DMS 273 (cell line): ENCODE results near the gene SRRM4.
"Not testable (repeated sequence)": the region's sequence is repeated elsewhere in the genome, so short reads cannot be mapped to it uniquely, and the experiment has no call there.

ENCODE experiments used
- DNase-seq: peaks from one replicate; lab custom pipeline; 2025; ENCODE audit not compliant: unreplicated experiment; lab: John Stamatoyannopoulos, UW

SRRM4 gene

DNA sequence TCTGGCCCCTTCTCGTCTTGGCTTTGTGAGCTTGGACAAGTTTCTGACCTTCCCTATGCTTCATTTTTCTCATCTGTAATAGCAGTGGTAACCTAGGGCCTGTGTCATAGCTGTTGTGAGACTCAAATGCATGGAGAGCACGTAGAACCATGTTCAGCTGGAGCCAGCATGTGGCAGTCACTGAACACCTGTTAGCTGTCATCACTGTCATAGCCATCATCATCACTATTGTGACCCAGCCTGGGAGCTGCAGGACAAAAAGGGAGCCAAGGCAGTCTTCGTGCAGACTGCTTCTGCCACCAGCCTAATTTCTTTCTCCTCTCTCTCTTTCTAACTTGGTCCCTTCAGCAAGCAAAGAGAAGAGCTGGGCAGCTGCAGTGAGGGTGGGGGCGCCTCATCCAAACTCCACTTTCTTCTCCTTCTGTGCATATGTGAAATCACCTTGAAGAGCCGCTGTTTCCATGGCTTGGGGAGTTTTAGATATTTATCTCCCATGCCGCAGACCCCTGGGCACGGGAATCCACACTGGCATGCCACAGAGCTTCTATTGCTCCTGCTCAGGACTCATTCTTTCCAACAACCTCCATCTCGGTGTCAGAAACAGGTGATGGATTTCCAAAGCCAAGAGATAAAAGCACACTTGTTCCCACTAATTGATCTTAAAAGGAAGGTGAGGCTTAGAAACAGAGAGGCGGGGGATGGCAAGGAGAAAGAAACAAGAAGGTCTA, 87.0 kb downstream of the SRRM4 start:
- DNase-seq: no peak

DNA sequence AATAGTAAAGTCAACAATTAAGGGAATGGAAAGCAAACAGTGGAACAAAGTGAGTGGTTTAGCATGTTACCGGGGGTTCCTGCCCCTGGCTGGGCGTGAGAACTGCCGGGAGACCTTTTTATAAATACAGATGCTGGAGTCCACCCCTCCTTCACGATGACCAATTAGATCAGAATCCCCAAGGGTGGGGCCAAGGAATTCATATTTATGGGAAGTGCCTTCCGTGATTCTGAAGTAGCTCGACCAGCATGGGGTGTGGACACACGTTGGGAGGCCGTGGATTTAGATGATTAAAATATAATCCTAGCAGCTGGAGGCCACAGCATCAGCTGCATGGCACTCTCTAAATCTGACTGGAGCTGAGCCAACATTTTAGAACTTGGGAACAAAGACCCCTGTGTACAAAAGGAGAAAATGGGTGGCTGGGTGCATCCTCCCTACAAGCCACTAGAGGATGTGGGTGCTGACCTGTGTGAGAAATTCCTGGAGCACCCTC, 87.9 kb downstream of the SRRM4 start:
- DNase-seq: no peak

DNA sequence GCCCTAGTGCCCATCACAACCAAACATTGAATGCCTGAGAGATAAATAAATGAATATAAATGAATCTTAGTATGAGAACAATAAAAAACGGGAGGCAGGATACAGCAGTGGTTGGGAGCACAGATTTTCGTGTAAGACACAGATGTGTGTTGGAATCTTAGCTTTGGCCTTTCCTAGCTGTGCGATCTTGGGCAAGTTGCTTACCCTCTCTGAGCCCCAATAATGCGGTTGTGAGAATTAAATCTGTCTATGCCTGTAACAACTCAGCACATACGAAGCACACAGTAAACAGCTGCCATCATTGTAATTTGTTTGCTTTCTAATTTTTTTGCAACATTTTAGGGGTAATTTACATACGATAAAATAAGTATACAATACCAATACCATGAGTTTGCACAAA, 89.8 kb downstream of the SRRM4 start:
- DNase-seq: no peak

DNA sequence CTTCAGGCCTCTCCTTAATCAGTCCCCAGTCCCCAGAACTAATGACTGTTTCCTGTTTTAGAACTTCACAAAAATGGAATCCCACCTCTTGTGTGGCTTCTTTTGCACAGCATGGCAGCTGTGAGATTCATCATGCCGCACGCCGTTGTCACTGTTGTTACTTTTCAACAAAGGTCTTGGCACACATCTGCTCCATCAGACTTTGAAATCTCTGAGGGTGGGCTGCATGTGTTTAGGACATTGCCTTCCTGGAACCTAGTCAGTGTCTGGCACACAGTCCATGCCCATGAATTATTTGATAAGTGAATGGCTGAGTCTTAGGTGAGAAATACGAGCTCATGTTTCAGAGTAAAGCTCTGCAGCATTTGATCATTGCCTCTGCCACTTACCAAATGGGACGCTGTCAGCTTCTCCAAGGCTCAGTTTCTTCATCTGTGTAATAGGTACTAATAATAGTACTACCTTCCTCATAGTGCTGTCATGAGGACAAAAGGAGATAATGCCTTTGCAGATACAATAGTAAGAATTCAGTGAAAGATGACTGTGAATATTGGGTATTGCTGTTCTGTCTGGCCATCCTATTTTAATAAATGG, 90.4 kb downstream of the SRRM4 start:
- no peak for DNase-seq

DNA sequence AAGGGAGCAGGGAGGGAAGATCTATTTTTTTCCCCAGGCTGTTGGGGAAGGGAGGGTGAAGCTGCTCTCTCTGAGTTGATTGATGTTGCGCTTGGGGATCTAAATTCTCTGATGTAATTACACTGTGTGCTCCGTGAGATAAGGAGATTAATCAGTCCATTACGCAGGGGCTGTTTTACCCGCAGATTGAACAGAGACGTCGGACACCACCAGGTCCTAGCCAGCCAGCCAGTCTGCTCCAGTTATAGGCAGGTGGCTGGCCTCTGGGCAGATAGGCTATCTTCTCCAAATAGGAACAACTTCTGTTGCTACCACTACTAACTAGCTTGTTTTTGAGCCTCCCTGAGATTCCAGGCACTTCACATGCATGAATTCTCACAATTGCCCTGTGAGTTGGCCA, 91.1 kb downstream of the SRRM4 start:
- no peak for DNase-seq

DNA sequence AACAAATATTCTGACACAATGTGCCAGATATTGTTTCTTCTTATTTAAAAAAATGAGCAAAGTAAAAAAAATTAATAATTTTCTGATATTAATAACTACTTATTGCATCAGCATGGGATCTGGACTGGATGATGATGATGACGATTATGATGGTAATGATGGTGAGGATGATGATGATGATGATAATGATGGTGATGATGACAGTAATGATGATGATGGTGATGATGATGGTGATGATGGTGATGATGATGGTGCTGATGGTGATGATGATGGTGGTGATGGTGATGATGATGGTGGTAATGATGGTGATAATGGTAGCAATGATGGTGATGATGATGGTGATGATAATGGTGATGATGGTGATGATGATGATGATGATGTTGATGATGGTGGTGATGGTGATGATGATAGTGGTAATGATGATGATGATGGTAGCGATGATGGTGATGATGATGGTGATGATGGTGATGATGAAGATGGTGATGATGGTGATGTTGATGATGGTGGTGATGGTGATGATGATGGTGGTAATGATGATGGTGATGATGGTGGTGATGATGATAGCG, 94.0 kb downstream of the SRRM4 start:
- DNase-seq: no peak

DNA sequence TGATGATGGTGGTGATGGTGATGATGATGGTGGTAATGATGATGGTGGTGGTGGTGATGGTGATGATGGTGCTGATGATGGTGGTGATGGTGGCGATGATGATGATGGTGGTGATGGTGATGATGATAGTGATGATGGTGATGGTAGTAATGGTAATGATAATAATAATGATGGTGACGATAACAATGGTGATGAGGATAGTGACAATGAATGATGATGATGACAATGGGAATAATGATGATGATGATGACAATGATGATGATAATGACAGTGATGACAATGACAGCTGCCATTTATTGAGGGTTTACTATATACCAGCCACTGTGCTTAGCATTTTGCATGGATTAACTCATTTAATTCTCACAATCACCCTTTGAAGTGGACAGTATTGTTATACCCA, 94.6 kb downstream of the SRRM4 start:
- DNase-seq: no peak

DNA sequence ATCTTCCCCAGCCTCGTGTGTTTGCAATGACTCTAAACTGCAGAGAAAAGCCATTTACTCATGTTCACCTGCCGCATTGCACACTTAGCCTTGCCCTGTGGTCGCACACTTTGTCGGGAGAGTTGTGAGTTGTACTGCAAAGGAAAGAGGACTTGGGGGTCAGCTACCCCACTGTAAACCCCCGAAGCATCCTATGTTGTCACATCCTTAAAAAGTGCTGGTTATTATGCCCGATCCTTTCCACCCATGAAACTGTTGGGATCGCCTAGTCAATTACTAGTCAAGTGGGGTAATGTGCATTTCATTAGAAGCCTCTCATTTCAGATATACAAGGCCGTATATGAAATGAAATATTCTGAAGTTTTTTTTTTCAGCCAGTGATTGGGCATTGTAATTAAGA, 98.2 kb downstream of the SRRM4 start:
- DNase-seq: no peak

DNA sequence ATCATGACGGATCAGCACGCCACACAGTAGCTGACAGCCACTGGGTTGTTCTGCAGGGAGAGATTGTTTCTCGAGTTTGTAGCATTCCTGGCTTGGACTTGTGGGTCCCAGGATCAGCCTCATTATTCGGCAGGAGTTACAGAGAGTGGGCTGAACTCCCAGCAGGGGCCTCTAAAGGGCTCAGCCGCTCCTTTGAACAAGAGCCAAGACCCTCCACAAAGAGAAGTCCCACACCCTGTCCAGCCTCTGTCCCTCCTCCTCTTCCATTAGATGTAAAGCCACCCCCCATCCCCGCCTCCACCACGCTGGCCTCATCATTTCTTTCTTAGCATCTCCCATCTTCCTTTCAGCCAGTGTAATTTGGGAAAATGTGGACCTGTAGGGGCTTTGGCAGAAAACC, 100.7 kb downstream of the SRRM4 start:
- DNase-seq: no peak

DNA sequence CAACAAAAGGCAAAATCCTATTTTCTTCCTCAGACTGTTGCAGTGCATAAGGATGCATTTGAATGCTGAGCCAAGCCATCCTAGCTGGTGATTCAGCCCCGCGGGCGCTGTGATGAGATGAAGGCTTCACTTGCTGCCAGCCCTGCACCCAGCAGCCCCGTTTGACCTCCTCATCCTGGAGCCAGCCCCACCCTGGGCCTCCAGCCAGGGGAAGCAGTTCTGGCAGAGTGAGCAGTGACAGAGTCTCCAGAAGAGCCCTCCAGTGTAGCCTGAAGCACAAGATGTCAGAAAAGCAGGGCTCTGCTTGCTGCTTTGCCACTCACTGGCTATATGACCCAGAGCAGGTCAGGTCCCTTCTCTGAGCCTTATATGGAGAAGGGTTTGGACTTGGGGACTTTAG, 101.2 kb downstream of the SRRM4 start:
- peak; percentile 33 for DNase-seq

DNA sequence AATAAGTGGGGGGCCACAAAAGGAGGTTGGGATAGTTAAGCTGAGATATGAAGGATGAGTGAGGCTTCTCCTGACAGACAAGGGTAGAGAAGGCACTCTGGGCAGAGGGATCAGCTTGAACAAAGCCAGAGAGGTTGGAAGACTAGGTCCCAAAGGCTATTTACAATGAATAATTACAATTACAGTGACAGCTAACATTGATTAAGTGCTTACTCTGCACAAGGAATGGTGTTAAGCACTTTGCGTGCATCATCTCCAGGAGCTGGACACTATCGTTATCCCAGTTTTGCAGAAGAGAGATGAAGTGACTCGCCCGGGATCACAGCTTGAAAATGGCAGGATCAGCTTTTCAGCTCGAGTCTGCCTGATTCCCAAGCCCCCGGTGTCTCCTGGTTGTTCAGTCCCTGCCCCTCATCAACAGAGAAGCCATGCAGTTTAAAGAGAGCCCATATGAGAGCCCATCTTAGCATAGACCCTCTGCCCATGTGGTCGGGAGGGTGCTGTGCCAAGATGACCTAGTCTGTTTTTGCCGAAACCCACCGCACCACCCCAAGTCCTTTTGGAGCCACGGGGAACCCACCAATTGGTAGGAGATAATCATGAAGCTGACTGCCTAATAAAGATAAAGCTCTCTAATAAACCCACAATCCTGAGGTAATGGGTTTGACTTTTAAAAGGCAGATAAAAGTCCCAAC, 107.5 kb downstream of the SRRM4 start:
- DNase-seq: no peak

DNA sequence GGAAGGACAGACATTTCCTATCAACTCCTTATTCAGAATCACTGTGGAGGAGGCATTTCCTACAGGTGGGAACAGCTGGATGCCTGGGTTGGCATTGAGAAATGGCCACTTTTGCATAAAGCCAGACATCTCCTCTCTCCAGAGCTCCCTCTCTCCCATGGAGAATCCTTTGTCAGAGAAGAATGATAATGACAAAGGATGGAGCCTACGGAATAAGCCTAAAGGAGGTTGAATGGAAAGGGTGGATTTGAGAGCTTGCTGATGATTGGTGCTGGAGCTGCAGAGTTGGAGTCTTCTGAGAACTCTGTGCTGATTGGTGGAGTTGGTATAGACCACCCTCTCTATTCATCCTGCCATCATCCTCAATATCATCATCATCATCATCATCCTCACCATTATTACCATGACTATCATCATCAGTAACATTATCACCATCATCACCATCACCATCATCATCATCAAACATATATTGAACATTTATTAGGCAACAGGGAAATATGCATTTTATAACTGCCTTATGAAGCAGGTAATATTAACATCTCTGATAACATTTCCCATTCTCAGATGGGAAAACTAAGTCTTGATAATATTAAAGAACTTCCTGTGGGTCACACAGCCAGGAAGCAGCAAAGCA, 108.2 kb downstream of the SRRM4 start:
- DNase-seq: no peak

DNA sequence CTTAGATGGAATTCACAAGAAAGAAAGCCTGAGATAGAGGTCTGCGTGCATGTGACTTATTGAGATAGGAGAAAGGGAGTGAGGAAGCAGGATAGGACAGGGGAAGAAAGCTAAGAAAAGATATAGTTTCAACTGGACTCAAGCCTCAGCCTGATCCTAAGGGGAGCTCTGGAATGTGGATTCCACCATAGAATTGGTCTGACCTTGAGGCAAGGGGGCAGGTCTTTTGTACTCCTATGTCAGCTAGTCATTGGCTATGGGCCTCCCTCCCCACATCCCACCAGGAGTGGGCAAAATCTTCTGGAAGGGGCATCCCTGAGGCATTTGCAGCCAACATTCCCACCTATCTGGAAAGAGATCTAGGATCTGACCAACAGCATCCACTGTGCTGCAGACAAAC, 108.9 kb downstream of the SRRM4 start:
- DNase-seq: no peak

DNA sequence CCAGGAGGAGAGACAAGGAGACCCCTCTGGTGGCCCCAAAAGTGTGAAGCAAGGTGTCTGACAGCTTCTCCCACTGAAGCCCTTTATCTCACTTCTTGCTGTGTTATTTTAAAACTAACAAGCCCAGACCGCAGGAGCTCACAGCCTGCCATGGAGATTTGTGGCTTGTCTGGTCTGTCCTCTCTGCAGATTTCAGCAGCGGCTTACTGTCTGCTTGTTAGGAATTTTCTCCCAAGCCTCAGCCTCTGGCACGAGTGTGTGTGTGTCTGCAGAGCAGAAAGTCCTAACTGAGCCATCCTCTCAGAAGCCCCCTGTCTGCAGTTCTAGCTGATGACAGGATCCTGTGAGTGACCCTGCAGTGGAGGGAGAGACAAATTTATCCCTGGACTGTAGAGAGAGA, 109.5 kb downstream of the SRRM4 start:
- no peak for DNase-seq

DNA sequence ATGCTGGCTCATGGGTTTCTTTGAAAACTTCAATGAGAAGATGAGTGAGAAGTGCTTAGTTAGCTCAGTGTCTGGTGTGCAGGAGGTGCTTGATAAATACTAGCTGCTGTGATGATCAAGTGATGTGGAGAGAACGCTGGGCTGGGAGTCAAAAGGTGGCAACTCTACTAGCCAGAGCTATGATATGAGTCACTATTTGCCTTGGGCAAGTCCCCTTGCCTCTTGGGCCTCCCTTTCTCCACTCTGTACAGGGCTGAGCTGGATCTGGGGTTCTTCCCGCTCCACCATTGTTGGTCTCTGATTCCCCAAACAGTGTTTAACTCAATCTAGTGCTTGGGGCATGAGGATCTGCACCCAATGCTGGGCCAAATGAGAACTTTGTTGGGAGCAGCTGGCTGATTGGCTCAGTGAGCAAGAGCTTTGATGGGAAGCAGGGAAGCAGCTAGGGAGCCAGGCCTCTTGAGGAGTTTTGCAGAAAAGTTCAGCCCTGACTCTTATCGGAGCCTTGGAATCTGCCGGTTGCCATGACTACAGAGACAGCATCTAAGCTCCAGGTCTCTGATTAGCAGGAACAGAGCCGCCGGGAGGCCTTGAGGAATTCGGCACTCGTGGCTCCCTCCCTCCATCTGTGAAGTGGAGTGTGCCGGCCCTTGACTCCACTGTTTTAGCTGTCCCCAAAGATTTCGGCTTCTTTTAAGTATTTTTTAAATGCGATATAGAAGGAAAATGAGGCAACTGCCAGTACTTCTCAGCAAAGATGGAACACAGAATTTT, 115.3 kb downstream of the SRRM4 start:
- DNase-seq: no peak

DNA sequence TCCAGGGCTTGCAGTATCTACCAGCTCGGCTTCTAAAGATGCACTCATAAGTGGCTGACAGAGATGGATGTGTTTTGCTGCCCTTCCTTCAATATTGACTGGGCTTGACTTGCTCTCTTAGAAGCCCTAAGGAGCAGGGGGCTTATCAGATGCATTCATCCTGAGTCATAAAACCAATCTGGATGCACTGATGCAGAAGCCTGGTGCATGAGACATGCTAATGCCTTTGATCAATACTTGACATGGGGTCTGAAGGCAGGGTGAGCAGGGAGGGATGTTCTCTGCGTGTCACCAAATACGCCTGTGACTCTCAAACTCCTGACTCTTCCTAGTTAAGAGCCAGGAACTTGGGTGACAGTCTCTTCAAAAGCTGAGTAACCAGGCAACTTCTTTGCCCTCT, 119.6 kb downstream of the SRRM4 start:
- DNase-seq: no peak

DNA sequence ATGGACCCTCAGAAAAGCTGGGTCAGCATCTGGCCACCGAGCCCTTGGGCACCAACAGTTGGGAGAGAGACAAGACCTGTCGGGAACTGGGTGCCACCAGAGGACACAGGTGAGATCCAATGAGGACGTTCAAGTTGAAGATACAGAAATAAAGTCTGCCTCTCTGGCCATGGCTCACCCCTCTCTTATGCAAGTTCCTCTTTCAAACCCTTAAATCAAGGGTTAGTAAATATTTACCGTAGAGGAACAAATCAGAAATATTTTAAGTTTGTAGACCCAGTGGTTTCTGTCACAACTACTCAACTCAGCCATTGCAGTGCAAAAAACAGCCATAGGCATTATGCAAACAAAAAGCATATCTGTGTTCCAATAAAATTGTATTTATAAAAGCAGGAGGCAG, 120.9 kb downstream of the SRRM4 start:
- no peak for DNase-seq

DNA sequence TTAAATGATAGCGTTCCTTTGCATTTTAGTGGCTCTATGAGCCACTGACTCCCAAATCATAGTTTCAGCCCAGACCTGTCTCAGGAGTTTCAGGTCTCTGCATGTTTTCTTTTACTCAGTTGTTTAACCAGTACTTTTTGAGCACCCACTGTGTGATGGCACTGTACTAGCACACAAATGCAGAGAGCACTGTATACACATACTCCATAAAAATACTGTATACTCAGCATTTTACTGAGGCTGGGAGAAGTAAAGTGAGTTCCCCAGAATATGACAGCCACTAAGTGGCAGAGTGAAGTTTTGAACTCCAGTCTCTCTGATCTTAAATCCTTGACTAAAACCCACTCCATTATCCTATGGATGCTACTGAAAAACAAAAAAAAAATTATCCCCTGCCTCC, 121.4 kb downstream of the SRRM4 start:
- DNase-seq: no peak

DNA sequence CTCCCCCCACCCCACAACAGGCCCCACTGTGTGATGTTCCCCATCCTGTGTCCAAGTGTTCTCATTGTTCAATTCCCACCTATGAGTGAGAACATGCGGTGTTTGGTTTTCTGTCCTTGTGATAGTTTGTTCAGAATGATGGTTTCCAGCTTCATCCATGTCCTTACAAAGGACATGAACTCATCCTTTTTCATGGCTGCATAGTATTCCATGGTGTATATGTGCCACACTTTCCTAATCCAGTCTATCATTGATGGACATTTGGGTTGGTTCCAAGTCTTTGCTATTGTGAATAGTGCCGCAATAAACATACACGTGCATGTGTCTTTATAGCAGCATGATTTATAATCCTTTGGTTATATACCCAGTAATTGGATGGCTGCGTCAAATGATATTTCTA, 123.6 kb downstream of the SRRM4 start:
- not testable (repeated sequence) for DNase-seq

DNA sequence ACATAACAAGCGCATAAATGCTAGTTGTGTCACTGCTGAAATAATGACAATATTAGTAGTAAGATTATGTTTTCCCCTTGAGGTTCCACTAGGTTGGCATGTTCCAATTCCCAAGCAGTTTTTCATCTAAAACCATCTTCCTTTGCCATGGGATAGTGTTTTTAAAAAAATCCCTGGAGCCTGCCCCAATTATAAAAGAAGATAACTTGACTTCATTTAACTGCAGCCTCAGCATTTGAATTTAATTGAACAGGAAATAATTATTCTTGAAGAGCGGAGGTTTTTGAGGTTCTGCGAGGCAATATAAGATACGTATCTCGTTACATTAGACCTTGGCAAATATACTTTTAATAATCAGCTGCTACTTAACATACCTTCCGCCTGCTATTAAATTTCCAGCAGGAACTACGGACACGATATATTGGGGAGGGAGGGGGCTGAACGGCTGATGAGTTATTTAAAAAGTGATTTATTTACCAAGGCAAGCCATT, 132.2 kb downstream of the SRRM4 start:
- no peak for DNase-seq

DNA sequence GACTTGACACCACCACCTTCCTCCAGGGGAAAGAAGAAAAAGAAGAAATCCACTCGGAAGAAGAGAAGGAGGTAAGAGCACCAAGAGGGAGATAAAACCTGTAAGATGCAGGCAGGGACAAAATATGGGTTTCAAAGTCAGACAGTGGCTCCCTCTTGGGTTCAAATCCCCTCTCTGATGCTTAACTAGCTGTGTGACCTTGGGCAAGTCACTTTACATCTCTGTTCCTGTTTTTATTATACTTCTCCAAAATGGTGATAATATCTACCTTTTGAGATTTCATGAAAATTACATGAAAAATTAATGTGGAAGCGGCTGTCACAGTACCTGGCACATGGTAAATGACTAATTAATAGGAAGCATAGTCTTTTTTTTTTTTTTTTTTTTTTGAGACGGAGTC, 133.0 kb downstream of the SRRM4 start:
- DNase-seq: no peak
